Measurements from ENCODE around the gene EIF3L.

DNA sequence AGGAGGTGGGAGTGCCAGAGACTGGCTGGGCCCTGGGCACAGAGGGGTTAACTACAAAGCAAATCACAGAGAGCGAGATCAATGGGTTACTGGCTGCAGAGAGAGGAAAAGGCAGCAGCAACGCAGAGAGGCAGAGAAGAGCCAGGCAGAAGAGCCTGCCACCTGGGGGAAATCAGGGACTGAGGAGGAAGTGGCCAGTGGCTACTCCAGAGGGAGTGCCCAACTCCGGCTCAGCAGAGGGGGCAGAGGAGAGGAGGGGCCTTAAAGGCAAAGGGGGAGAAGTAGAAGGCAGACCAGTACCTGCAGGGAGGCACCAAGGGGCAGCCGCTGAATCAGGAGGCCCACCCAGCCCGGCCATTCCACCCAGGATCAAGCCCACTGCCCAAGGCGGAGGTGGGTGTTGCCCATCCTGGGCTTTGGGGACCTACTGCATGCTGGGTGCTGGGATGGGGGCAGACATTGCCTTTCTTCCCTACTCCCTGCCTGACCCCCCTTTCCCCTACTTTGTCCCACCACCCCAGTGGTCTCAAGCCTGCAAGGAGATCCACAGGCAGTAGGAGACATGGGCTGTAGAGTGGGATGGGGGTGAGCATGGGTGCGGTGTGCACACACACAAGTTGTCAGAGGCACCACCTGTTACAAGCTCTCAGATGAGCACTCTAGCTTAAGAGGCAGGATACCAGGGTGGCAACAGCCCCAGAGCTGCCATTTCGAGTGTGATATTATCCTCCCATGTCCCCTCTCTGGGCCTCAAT, 27.0 kb upstream of the EIF3L start:
- TF ChIP-seq ARNTL (CRISPR knock-in tag; IDR thresholded peaks at IDR 0.05; ENCODE audit: borderline replicate concordance, low read depth) (no peak), ZNF8 (CRISPR knock-in tag; IDR thresholded peaks at IDR 0.05) (no peak), RARB (CRISPR knock-in tag; IDR thresholded peaks at IDR 0.05) (no peak), ZC3H10 (CRISPR knock-in tag; IDR thresholded peaks at IDR 0.05) (no peak), ESRRG (CRISPR knock-in tag; IDR thresholded peaks at IDR 0.05) (no peak)
- TF ChIP-seq, protein P1, sequence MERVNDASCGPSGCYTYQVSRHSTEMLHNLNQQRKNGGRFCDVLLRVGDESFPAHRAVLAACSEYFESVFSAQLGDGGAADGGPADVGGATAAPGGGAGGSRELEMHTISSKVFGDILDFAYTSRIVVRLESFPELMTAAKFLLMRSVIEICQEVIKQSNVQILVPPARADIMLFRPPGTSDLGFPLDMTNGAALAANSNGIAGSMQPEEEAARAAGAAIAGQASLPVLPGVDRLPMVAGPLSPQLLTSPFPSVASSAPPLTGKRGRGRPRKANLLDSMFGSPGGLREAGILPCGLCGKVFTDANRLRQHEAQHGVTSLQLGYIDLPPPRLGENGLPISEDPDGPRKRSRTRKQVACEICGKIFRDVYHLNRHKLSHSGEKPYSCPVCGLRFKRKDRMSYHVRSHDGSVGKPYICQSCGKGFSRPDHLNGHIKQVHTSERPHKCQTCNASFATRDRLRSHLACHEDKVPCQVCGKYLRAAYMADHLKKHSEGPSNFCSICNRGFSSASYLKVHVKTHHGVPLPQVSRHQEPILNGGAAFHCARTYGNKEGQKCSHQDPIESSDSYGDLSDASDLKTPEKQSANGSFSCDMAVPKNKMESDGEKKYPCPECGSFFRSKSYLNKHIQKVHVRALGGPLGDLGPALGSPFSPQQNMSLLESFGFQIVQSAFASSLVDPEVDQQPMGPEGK (CRISPR knock-in tag; IDR thresholded peaks at IDR 0.05; ENCODE audit: borderline replicate concordance), result no peak
- TF ChIP-seq, protein P2, sequence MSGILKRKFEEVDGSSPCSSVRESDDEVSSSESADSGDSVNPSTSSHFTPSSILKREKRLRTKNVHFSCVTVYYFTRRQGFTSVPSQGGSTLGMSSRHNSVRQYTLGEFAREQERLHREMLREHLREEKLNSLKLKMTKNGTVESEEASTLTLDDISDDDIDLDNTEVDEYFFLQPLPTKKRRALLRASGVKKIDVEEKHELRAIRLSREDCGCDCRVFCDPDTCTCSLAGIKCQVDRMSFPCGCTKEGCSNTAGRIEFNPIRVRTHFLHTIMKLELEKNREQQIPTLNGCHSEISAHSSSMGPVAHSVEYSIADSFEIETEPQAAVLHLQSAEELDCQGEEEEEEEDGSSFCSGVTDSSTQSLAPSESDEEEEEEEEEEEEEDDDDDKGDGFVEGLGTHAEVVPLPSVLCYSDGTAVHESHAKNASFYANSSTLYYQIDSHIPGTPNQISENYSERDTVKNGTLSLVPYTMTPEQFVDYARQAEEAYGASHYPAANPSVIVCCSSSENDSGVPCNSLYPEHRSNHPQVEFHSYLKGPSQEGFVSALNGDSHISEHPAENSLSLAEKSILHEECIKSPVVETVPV (CRISPR knock-in tag; IDR thresholded peaks at IDR 0.05), result no peak
- TF ChIP-seq, protein P3, sequence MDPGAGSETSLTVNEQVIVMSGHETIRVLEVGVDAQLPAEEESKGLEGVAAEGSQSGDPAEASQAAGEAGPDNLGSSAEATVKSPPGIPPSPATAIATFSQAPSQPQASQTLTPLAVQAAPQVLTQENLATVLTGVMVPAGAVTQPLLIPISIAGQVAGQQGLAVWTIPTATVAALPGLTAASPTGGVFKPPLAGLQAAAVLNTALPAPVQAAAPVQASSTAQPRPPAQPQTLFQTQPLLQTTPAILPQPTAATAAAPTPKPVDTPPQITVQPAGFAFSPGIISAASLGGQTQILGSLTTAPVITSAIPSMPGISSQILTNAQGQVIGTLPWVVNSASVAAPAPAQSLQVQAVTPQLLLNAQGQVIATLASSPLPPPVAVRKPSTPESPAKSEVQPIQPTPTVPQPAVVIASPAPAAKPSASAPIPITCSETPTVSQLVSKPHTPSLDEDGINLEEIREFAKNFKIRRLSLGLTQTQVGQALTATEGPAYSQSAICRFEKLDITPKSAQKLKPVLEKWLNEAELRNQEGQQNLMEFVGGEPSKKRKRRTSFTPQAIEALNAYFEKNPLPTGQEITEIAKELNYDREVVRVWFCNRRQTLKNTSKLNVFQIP (CRISPR knock-in tag; IDR thresholded peaks at IDR 0.05; ENCODE audit: borderline replicate concordance, low read depth), result no peak
